ENCODE data around the gene LRRC2.

DNA sequence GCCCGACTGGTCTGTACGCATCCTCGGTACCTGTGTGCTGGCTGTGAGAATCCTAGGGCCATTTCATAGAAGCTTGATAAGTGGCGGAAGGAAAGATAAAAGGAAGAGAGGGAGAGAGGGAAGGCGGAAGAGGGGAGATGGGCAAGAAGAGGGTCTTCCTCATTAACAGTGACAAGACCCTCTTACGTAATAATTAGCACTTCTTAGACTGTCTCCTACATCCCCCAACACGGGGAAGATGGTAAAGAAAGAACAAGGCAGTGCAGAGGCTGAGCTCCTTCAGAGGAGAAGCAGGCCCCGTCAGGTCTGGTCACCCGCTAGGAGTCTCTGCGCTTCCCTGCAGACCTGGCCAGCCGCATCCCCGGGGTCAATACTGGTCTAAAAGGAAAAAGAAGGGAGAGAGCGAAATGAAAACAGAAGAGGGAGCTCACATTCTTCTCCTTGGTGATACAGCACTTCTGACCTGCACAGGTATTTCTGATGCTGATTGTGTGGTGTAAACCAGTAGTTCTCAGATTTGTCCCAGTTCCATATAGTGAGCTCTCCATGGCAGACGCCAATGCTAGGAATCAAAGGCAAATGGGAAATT is 27.3 kb upstream of the LRRC2 start:
- TF ChIP-seq POLR2A (IDR thresholded peaks at IDR 0.05) = no peak
- TF ChIP-seq, protein P1, sequence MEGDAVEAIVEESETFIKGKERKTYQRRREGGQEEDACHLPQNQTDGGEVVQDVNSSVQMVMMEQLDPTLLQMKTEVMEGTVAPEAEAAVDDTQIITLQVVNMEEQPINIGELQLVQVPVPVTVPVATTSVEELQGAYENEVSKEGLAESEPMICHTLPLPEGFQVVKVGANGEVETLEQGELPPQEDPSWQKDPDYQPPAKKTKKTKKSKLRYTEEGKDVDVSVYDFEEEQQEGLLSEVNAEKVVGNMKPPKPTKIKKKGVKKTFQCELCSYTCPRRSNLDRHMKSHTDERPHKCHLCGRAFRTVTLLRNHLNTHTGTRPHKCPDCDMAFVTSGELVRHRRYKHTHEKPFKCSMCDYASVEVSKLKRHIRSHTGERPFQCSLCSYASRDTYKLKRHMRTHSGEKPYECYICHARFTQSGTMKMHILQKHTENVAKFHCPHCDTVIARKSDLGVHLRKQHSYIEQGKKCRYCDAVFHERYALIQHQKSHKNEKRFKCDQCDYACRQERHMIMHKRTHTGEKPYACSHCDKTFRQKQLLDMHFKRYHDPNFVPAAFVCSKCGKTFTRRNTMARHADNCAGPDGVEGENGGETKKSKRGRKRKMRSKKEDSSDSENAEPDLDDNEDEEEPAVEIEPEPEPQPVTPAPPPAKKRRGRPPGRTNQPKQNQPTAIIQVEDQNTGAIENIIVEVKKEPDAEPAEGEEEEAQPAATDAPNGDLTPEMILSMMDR (IDR thresholded peaks at IDR 0.05) = no peak
